GM13977 (cell line): ENCODE data around the gene DNAH5.

Experiments
- DNase-seq: peaks from one replicate; pipeline ENCODE4 v3.0.0; 2012; ENCODE audit warnings: low spot score
- in situ Hi-C: fragments of 300-500 bp; cut with MboI; formaldehyde crosslinking; loops from one replicate; pipeline ENCODE4 v1.12.0; 2022; ENCODE audit warnings: low sequenced_read_pairs, low pct_unique_long_range_greater_than_20kb, mixed read lengths, inconsistent platforms; ENCODE audit not compliant: unreplicated experiment
- TF ChIP-seq, protein P1 (sequence below): IDR thresholded peaks from 2 replicates; pipeline ENCODE4 v1.5.1; 2012; ENCODE audit warnings: mild to moderate bottlenecking, control low read depth; ENCODE audit not compliant: insufficient read depth; ENCODE audit errors: extremely low read depth, missing control alignments

DNAH5 gene

DNA sequence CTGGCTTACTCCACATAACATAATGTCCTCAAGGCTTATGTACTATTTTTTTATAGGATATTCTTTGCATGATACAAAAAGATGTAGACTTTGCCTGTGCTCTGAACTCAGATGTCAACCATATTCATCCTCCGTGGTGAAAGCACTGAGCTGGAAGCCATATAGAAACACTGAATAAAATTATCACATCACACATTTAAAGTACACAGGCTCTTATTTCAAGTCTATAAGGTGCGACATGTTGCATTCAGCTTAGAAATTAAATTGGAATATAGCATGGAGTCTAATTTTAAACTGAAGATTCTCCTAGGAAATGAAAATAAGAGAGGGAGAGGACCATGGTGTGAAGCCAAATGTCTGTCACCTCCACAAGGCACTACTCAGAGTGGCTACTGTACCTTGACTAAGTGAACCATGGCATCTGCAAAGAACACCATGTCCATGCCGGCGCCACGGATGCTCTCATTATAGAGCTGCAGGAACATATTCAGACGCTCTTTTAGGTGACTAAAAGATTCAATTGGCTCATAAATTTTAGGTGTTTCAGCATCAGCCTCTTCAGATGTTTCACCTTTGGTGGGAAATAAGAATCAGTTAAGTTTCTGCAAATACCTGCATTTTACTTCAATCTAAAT is 158.6 kb downstream of the DNAH5 start:
- in situ Hi-C loops, result no loop called here
- TF ChIP-seq, protein P1, sequence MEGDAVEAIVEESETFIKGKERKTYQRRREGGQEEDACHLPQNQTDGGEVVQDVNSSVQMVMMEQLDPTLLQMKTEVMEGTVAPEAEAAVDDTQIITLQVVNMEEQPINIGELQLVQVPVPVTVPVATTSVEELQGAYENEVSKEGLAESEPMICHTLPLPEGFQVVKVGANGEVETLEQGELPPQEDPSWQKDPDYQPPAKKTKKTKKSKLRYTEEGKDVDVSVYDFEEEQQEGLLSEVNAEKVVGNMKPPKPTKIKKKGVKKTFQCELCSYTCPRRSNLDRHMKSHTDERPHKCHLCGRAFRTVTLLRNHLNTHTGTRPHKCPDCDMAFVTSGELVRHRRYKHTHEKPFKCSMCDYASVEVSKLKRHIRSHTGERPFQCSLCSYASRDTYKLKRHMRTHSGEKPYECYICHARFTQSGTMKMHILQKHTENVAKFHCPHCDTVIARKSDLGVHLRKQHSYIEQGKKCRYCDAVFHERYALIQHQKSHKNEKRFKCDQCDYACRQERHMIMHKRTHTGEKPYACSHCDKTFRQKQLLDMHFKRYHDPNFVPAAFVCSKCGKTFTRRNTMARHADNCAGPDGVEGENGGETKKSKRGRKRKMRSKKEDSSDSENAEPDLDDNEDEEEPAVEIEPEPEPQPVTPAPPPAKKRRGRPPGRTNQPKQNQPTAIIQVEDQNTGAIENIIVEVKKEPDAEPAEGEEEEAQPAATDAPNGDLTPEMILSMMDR, result no peak
- DNase-seq, result no peak

DNA sequence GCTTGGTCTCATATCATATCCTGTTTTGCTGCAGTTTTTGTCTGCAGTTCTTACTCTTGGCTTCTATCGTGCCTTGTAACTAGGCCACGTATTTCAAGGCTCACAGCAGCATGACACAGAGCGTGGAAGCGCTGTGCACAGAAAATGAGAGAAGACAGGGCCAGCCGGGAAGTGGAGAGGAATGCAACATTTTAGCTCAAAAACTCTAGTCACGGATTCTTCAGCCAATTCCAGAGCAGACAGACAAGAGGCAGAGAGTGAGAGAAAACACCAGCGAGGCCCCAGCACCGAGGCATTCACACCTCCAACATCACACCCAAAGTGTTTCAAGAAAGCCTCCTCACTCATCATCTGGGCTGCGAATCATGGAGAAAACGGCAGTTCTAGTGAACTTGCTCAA is 160.8 kb downstream of the DNAH5 start:
- TF ChIP-seq, protein P1, result no peak
- DNase-seq, result no peak
- in situ Hi-C loops, result no loop called here

DNA sequence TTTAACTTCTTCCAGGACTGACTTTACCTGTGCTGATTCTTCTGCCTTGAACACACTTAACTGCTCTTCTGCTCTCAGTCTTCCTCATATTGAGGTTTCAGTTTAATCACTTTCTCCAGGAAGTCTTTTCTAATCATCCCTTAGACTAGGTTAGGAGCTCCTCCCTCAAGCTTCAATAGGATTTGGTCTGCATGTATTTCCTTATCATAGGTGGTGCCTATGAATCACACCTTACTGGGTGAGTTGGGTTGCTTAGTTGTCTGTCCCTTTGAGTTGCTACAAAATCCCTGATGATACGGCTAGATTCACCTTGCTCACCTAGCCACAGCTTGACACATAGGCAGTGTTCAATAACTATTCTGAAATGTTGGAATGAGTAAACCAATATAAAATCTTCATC is 164.4 kb downstream of the DNAH5 start:
- TF ChIP-seq, protein P1, result no peak
- in situ Hi-C loops, result no loop called here
- no peak for DNase-seq

DNA sequence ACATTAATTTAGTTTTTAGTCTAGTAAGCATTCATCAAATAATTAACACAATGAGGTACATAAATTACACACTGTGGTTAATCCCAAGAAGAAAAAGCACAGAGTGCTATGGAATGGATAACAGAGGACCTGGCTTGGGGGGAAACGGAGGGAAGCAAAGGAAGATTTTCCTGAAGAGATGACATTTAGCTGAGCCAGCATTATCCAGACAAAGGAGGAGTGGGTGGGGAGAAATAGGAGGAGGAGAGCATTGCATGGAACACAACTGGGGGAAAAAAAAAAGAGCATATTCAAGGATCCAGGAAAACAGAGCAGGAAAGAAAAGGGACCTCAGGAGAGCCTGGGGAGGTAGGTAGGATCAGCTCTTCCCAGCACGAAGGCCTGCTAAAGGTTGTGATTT is 170.8 kb downstream of the DNAH5 start:
- TF ChIP-seq, protein P1, result no peak
- DNase-seq, result no peak
- in situ Hi-C loops, result no loop called here

DNA sequence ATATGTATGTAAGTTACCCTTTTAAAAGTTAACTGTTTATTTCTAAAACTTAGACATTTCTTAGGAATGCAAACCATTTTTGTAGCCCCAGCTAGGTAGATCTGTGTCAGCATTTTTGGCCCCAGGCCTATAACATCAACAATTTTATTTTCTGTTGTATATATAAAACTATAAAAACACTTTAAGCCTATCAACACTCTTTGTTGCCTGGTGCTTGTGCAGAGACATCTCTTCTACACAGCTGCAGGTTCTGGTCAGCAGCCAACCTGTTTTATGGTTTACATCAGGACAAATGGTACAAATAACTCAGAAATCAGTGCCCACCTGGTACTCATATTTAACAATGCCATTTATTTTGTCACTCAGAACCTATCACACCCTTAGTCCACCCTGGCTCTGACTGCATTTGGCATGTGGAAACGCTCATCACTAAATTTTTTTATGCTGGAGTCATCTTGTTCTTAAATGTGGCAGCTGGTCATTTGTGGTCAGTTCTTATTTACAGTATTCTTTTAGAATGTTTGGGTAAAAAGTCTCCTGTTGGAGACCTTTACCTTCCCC is 173.4 kb downstream of the DNAH5 start:
- TF ChIP-seq, protein P1, result no peak
- in situ Hi-C loops, result no loop called here
- DNase-seq, result no peak

DNA sequence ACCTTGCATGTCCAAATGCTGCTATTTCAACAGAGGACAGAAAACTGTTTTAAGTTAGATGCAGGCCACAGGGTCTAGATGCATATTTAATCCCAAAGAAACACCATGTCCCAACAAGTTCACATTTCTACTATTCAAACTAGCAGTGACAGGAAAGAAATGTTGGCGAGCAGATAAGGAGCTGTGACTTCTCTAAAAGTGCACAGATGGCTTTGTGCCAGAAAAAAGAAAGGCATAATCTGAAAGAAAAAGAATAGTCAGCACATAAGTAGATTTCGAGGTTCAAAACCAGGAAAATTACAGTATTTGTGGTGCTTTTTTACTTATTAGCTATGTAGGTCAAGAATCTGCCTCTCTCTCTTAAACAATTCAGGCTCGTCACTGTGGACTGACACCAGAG is 178.3 kb downstream of the DNAH5 start:
- in situ Hi-C loops, result no loop called here
- TF ChIP-seq, protein P1, result no peak
- no peak for DNase-seq

DNA sequence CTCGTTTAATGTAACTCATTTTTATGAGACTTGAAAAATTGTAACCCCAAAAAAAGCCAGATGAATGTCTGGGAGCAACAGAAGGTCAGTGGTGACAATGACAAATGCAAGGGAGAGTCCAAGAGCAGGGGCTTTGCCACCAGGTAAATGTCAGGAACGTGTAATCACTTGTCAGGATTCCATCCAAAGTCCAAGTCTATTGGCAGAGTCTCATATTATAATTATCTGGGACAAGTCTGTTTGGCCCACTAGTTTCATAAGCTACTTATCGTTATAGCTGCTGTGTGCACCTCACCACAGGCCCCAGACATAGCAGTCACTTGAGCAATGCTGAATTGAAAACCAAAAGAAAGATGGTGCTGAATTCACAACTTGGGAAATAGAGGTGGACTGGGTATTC is 180.8 kb downstream of the DNAH5 start:
- TF ChIP-seq, protein P1, result no peak
- in situ Hi-C loops, result no loop called here
- no peak for DNase-seq
